Measurements from ENCODE around the gene VSIG2.
A peak's percentile ranks its signal among the peaks of the same experiment; 100 is the strongest.

Gene VSIG2

GRCh38 chr11:124763156-124763947 lies 11.3 kb upstream of the VSIG2 start:
- ATAC-seq: peak; percentile 44 to 46

GRCh38 chr11:124762624-124763155 lies 10.6 kb upstream of the VSIG2 start:
- ATAC-seq: peak; percentile 27 to 30

- ATAC-seq: peak; percentile 77 to 78
Measured at GRCh38 chr11:124762105-124762623, 10.1 kb upstream of the VSIG2 start, which contains the start of gene ESAM. ESAM (minus strand) TSS chr11:124762290; CDS start chr11:124762154, 136 bp downstream.

- no peak for ATAC-seq
Measured at GRCh38 chr11:124761301-124762104, 9.4 kb upstream of the VSIG2 start.

- ATAC-seq: no peak
Measured at GRCh38 chr11:124760806-124761205, 8.8 kb upstream of the VSIG2 start.

- no peak for ATAC-seq
Measured at GRCh38 chr11:124760205-124760652, 8.2 kb upstream of the VSIG2 start.

- no peak for ATAC-seq
Measured at GRCh38 chr11:124759266-124760204, 7.5 kb upstream of the VSIG2 start.

- peak; percentile 57 to 62 for ATAC-seq
Measured at GRCh38 chr11:124758355-124759265, 6.6 kb upstream of the VSIG2 start.

- no peak for ATAC-seq
Measured at GRCh38 chr11:124757320-124757719, 5.3 kb upstream of the VSIG2 start.

- no peak for ATAC-seq
Measured at GRCh38 chr11:124756753-124757227, 4.7 kb upstream of the VSIG2 start.

GRCh38 chr11:124756033-124756752 lies 4.1 kb upstream of the VSIG2 start:
- no peak for ATAC-seq

GRCh38 chr11:124754710-124755109 lies 2.7 kb upstream of the VSIG2 start:
- ATAC-seq: no peak

GRCh38 chr11:124754309-124754708 lies 2.3 kb upstream of the VSIG2 start:
- no peak for ATAC-seq

- ATAC-seq: no peak
Measured at GRCh38 chr11:124753624-124754023, 1.6 kb upstream of the VSIG2 start.

- ATAC-seq: no peak
Measured at GRCh38 chr11:124753205-124753604, 1.1 kb upstream of the VSIG2 start.

GRCh38 chr11:124752471-124753102 lies 532 bp upstream of the VSIG2 start:
- no peak for ATAC-seq

GRCh38 chr11:124751391-124751740 lies 689 bp downstream of the VSIG2 start:
- no peak for ATAC-seq

- no peak for ATAC-seq
Measured at GRCh38 chr11:124749912-124750311, 2.1 kb downstream of the VSIG2 start.

GRCh38 chr11:124748481-124749343 lies 3.3 kb downstream of the VSIG2 start:
- ATAC-seq: no peak
